GM12865 (cell line): ENCODE measurements around the gene EREG.

Source experiments
- DNase-seq: peaks from one replicate; pipeline ENCODE4 v3.0.0; 2010; ENCODE audit warnings: low read depth
- H3K4me3 ChIP-seq: 2 replicates; pipeline ENCODE4 v1.5.1; 2011; ENCODE audit warnings: mild to moderate bottlenecking, low read depth, low read length, control low read depth
- CTCF ChIP-seq: IDR thresholded peaks from 2 replicates; pipeline ENCODE4 v1.5.1; 2011; ENCODE audit warnings: low read length, control low read depth, low read depth, inconsistent platforms; ENCODE audit not compliant: insufficient read depth; ENCODE audit errors: missing control alignments

The EREG gene

GRCh38 chr4:74431113-74431826 is 66.3 kb downstream of the EREG start:
- DNase-seq: no peak
- H3K4me3 ChIP-seq: no peak overlapping the region
- no peak for TF ChIP-seq CTCF

- no peak for TF ChIP-seq CTCF
- DNase-seq: no peak
- no peak overlapping the region for H3K4me3 ChIP-seq
Measured at GRCh38 chr4:74433043-74433442, 68.1 kb downstream of the EREG start.

- peak; percentile 7 for DNase-seq
- H3K4me3 ChIP-seq: no peak overlapping the region
Measured at GRCh38 chr4:74433541-74434172, 68.7 kb downstream of the EREG start.

GRCh38 chr4:74435296-74435695 is 70.4 kb downstream of the EREG start:
- TF ChIP-seq CTCF: no peak
- H3K4me3 ChIP-seq: no peak overlapping the region
- DNase-seq: no peak

More at GRCh38 chr4:74433541-74434172, 68.7 kb downstream of the EREG start:
- no peak for TF ChIP-seq CTCF

GRCh38 chr4:74437866-74438265 is 72.9 kb downstream of the EREG start:
- no peak for TF ChIP-seq CTCF
- no peak overlapping the region for H3K4me3 ChIP-seq
- DNase-seq: no peak
